ENCODE data around the gene MTHFS. TPM values are rescaled to one million over a fixed set of nuclear protein-coding genes. Genes with fewer than 3 reads are reported as not detected.
"Not testable (repeated sequence)": the region's sequence is repeated elsewhere in the genome, so short reads cannot be mapped to it uniquely, and the experiment has no call there.

The MTHFS gene
- total and polyA plus RNA-seq, 11 donors: 5.7 to 45.5 (median 13.4) TPM

GRCh38 chr15:79900087-79900486, 3.3 kb upstream of the MTHFS start:
- Histone ChIP-seq H3K27ac (no peak overlapping the region), H3K36me3 (no peaks in the 10 kb centered on the region), H3K4me3 (no peak overlapping the region), H3K9me3 (no peaks in the 10 kb centered on the region), H3K27me3 (no peaks in the 10 kb centered on the region), H3K4me1 (peaks cover 0 to 38% (median 7%) of the 10 kb centered on the region in 12 donors)
- WGBS, 4 donors: 90 to 93% (median 91%) methylated on average over 9 of the region's 9 CpGs
- ATAC-seq (no peak), DNase-seq (no peak)
- intact Hi-C loops (cut with DNase I): no loop called here
- TF ChIP-seq POLR2A (IDR thresholded peaks at IDR 0.05): no peak
- no peak for TF ChIP-seq CTCF (IDR thresholded peaks at IDR 0.05)

GRCh38 chr15:79898786-79899185, 2.0 kb upstream of the MTHFS start:
- WGBS, 4 donors: 75 to 85% (median 80%) methylated on average over 3 of the region's 3 CpGs
- Histone ChIP-seq H3K27ac (peak overlapping the region in 1 of 12 donors; percentile 98), H3K4me1 (peaks cover 0 to 30% (median 7%) of the 10 kb centered on the region in 12 donors)
- not testable (repeated sequence) for H3K9me3 ChIP-seq, H3K36me3 ChIP-seq, ATAC-seq, H3K4me3 ChIP-seq, DNase-seq, H3K27me3 ChIP-seq
- intact Hi-C loops (cut with DNase I): loop anchor here in 7 of 10 donors (5.0 to 10.0 kb wide), 4 partner anchors 94 to 276 kb away; partner anchors contain the start of genes FAH (in 1 of the 7) and ZFAND6 (in 1 of the 7)

GRCh38 chr15:79898369-79898768, 1.6 kb upstream of the MTHFS start:
- no peak for ATAC-seq
- 87 to 93% (median 89%) methylated on average over 4 of the region's 4 CpGs for WGBS, 4 donors
- H3K27ac ChIP-seq: peak overlapping the region in 1 of 12 donors; percentile 98

GRCh38 chr15:79897701-79898113, 893 bp upstream of the MTHFS start:
- Histone ChIP-seq H3K36me3 (peaks cover 0 to 2% (median 0%) of the 10 kb centered on the region in 9 donors), H3K4me1 (peaks cover 0 to 30% (median 7%) of the 10 kb centered on the region in 12 donors), H3K27me3 (no peaks in the 10 kb centered on the region), H3K4me3 (peak overlapping the region; percentile 64 to 92 (median 82)), H3K9me3 (no peaks in the 10 kb centered on the region), H3K27ac (peak overlapping the region in 9 of 12 donors; percentile 84 to 98 (median 93))
- DNase-seq (no peak), ATAC-seq (no peak)
- WGBS, 4 donors: 80 to 88% (median 86%) methylated on average over 6 of the region's 6 CpGs
- intact Hi-C loops (cut with DNase I): loop anchor here in 9 of 10 donors (1.0 to 10.0 kb wide), 7 partner anchors 25 to 277 kb away; partner anchors contain the start of genes FAH (in 1 of the 9) and ZFAND6 (in 1 of the 9)
- TF ChIP-seq CTCF (IDR thresholded peaks at IDR 0.05) (no peak), POLR2A (IDR thresholded peaks at IDR 0.05) (no peak)

More at GRCh38 chr15:79898369-79898768, 1.6 kb upstream of the MTHFS start:
- intact Hi-C loops (cut with DNase I): loop anchor here in 7 of 10 donors (5.0 to 10.0 kb wide), 4 partner anchors 94 to 276 kb away; partner anchors contain the start of genes FAH (in 1 of the 7) and ZFAND6 (in 1 of the 7)
- H3K27me3 ChIP-seq: no peaks in the 10 kb centered on the region
- DNase-seq: no peak
- no peaks in the 10 kb centered on the region for H3K9me3 ChIP-seq
- peaks cover 0 to 30% (median 7%) of the 10 kb centered on the region in 12 donors for H3K4me1 ChIP-seq
- no peaks in the 10 kb centered on the region for H3K36me3 ChIP-seq
- H3K4me3 ChIP-seq: no peak overlapping the region
- TF ChIP-seq CTCF (IDR thresholded peaks at IDR 0.05): no peak
